Measurements from ENCODE around the gene FRMD5.

Gene FRMD5

DNA sequence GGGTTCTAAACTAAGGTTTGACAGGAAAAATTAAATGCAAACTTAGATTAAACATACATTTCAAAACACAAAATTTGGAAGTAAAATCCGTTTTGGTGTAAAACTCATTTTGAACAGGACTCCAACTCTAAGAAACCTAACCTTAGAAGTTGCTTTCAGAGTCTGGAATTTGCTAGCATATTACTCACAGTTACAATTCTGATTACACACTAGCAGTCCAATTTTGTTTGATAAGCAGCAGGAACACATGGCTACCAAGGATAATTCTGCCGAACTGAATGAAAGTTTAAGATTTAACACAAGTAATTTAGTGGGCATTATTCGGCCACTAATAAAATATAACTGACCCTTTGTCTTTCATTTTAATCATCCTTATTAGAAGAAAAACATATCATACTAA lies 49.6 kb downstream of the FRMD5 start:
- Mint-ChIP-seq H3K27ac (no peak overlapping the region), H3K27me3 (peaks cover 9% of the 10 kb centered on the region), H3K4me3 (no peak overlapping the region), H3K4me1 (no peaks in the 10 kb centered on the region), H3K9me3 (no peaks in the 10 kb centered on the region), H3K36me3 (ENCODE audit: low read depth) (no peaks in the 10 kb centered on the region)
- DNase-seq (no peak), ATAC-seq (no peak)

- H3K9me3 Mint-ChIP-seq, result no peaks in the 10 kb centered on the region
- H3K4me1 Mint-ChIP-seq, result no peaks in the 10 kb centered on the region
- no peak overlapping the region for H3K27ac Mint-ChIP-seq
- peaks cover 9% of the 10 kb centered on the region for H3K27me3 Mint-ChIP-seq
- no peak overlapping the region for H3K4me3 Mint-ChIP-seq
- no peak for DNase-seq
- no peak for ATAC-seq
- no peaks in the 10 kb centered on the region for H3K36me3 Mint-ChIP-seq (ENCODE audit: low read depth)
These were observed 50.1 kb downstream of the FRMD5 start for GRCh38 chr15:44144992-44145391.

DNA sequence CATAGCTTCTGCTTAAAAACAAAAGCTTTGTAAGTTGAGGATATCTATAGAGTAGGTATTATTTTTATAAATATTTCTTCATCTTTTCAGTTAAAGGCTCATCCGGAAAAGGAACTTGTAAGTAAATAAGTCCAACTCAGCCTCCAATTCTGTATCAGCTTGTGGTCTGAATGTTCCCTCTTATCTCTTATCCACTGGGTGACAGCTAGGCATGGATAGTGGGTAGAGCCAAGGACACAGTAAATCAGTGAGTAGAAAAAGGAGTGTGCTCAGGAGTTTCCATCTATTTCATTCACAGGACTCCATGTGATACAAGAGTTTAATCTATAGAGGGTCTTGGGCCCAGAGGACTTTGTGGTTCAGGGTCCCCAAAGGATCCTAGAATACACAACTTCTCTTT lies 50.9 kb downstream of the FRMD5 start:
- no peak for DNase-seq
- Mint-ChIP-seq H3K27me3 (peaks cover 9% of the 10 kb centered on the region), H3K4me1 (no peaks in the 10 kb centered on the region), H3K36me3 (ENCODE audit: low read depth) (no peaks in the 10 kb centered on the region), H3K9me3 (no peaks in the 10 kb centered on the region), H3K4me3 (no peak overlapping the region), H3K27ac (no peak overlapping the region)
- ATAC-seq, result no peak

DNA sequence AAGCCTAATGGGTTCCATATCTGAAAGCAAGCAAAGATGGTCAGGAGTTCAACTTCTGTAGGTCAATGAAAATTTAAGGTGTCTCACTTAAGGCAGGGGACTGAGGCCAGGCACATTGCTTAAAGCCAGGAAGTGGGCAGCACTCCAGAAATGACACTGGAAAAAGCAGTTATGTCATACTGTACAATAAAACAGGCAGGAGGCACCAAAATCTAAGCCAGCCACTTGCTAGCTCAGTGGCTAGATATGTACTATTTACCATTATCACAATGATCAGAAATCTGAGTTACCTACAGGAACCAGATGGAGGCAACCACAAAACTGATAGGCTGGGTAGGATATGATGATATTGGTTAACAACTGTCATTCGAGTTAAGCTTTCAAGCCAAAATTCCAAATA lies 57.3 kb downstream of the FRMD5 start:
- no peaks in the 10 kb centered on the region for H3K27me3 Mint-ChIP-seq
- no peaks in the 10 kb centered on the region for H3K36me3 Mint-ChIP-seq (ENCODE audit: low read depth)
- no peaks in the 10 kb centered on the region for H3K4me1 Mint-ChIP-seq
- no peak overlapping the region for H3K4me3 Mint-ChIP-seq
- ATAC-seq (no peak), DNase-seq (no peak)
- no peak overlapping the region for H3K27ac Mint-ChIP-seq
- no peaks in the 10 kb centered on the region for H3K9me3 Mint-ChIP-seq

DNA sequence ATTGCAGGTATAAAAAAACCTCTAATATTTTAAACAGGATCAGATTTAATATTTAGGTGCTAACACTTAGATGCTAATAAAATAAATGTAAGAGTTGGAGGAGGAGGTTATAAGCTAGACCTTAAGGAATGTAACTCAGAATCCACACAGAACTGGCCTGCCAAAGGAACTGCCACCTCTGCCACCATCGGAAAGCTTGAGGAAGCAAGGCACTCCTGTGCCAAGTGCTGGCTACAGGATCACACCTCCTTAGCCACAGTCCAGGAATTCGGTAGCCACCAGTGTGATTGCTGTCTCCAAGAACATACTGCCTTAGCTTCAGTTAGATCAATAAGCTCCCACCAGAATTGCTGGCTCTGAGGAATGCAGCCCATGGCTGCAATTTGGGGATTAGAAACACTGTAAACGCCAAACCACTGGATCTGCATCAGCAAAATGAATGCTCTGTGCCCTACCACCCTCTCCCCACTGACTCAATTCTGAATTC lies 58.0 kb downstream of the FRMD5 start:
- H3K9me3 Mint-ChIP-seq, result no peaks in the 10 kb centered on the region
- no peak overlapping the region for H3K27ac Mint-ChIP-seq
- DNase-seq (no peak), ATAC-seq (no peak)
- H3K36me3 Mint-ChIP-seq (ENCODE audit: low read depth), result no peaks in the 10 kb centered on the region
- peaks cover 5% of the 10 kb centered on the region for H3K27me3 Mint-ChIP-seq
- H3K4me3 Mint-ChIP-seq, result no peak overlapping the region
- no peaks in the 10 kb centered on the region for H3K4me1 Mint-ChIP-seq

- no peak overlapping the region for H3K27ac Mint-ChIP-seq
- H3K27me3 Mint-ChIP-seq, result peaks cover 12% of the 10 kb centered on the region
- no peak for DNase-seq
- no peaks in the 10 kb centered on the region for H3K36me3 Mint-ChIP-seq (ENCODE audit: low read depth)
- H3K4me3 Mint-ChIP-seq, result no peak overlapping the region
- H3K9me3 Mint-ChIP-seq, result no peaks in the 10 kb centered on the region
- no peaks in the 10 kb centered on the region for H3K4me1 Mint-ChIP-seq
- ATAC-seq, result no peak
These were observed 63.0 kb downstream of the FRMD5 start for GRCh38 chr15:44132057-44132456.

DNA sequence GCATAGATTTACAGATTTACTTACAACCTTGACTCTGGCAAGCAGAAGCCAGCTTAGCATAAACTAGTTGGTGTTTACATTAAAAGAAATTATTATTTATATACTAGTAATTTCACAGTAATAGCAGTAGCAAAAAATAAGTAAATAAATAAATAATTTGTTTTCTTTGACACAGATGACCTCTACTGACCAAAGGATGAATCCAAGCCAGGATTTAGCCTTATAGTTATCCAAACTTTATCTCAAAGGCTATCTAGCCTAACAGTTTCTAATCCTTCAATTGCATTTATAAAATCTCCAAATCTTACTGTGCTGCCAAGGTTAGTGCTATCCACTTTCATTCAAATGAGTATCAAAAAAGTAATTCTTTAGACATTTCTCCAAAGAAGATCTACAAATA lies 64.3 kb downstream of the FRMD5 start:
- H3K9me3 Mint-ChIP-seq, result no peaks in the 10 kb centered on the region
- no peaks in the 10 kb centered on the region for H3K4me1 Mint-ChIP-seq
- H3K27me3 Mint-ChIP-seq, result peaks cover 14% of the 10 kb centered on the region
- H3K27ac Mint-ChIP-seq, result no peak overlapping the region
- no peaks in the 10 kb centered on the region for H3K36me3 Mint-ChIP-seq (ENCODE audit: low read depth)
- no peak overlapping the region for H3K4me3 Mint-ChIP-seq
- no peak for DNase-seq
- ATAC-seq, result no peak

DNA sequence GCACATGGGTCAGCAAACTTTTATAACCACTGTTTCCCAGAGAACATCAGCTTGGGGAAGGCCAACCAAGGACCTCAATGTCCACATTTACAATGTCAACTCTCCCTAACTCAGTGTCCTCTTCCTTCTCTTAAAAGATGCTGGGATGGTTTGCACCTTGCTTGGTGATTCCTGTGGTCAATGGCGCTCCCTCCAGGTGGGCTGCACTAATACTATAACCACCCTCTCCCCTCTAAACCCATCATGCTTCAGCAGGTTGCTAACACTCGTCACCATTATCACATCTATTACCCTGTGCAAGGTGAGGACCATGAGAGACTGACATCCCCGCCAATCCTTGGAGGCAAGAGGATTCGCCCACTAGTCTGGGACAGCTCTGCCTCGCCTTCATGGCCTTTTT lies 65.2 kb downstream of the FRMD5 start:
- no peaks in the 10 kb centered on the region for H3K9me3 Mint-ChIP-seq
- H3K27me3 Mint-ChIP-seq, result peaks cover 19% of the 10 kb centered on the region
- ATAC-seq, result no peak
- no peaks in the 10 kb centered on the region for H3K36me3 Mint-ChIP-seq (ENCODE audit: low read depth)
- H3K4me3 Mint-ChIP-seq, result no peak overlapping the region
- no peaks in the 10 kb centered on the region for H3K4me1 Mint-ChIP-seq
- no peak for DNase-seq
- no peak overlapping the region for H3K27ac Mint-ChIP-seq

DNA sequence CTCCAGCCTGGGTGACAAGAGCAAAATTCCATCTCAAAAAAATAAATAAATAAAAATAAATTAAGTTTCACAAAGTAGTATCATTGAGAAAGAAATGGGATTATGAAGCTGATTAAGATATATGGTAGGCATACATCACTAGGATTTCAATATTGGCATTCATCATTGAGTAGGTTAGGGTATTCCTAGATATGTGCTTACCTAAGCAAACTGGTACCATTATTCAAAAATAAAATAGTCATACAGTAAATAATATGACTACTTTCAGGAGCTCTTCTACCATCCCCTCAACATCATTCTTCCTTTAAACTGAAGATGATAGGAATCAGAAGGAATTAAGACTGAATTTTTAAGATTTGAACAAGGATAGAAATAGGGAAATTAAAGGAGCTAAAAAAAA lies 66.6 kb downstream of the FRMD5 start:
- DNase-seq (no peak), ATAC-seq (no peak)
- Mint-ChIP-seq H3K9me3 (no peaks in the 10 kb centered on the region), H3K4me1 (no peaks in the 10 kb centered on the region), H3K27ac (no peak overlapping the region), H3K4me3 (no peak overlapping the region), H3K36me3 (ENCODE audit: low read depth) (no peaks in the 10 kb centered on the region), H3K27me3 (peaks cover 21% of the 10 kb centered on the region)

DNA sequence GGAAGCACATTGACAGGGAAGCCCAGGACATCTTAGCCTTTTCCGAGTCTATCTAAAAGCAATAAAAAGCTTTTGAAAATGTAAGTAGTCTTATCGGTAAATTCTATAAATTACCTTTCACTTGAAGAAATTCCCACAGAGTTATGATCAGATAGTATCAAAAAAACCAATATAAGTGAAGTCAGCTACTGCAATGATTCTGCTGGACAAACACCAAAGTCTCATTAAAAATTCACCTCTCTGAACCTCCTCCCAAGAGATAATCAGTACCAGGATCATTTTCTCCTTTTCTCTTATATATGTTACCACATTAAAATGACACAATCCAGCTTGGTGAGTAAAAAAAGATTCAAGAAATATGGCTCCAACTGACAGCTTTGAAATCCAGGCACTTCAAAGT lies 69.2 kb downstream of the FRMD5 start:
- DNase-seq (no peak), ATAC-seq (no peak)
- Mint-ChIP-seq H3K4me3 (no peak overlapping the region), H3K4me1 (no peaks in the 10 kb centered on the region), H3K27me3 (peaks cover 14% of the 10 kb centered on the region), H3K9me3 (no peaks in the 10 kb centered on the region), H3K27ac (no peak overlapping the region), H3K36me3 (ENCODE audit: low read depth) (no peaks in the 10 kb centered on the region)

- Mint-ChIP-seq H3K27ac (no peak overlapping the region), H3K9me3 (no peaks in the 10 kb centered on the region), H3K27me3 (peaks cover 9% of the 10 kb centered on the region), H3K4me1 (no peaks in the 10 kb centered on the region), H3K4me3 (no peak overlapping the region), H3K36me3 (ENCODE audit: low read depth) (no peaks in the 10 kb centered on the region)
- ATAC-seq (no peak), DNase-seq (no peak)
These were observed 92.3 kb downstream of the FRMD5 start for GRCh38 chr15:44102675-44103254.

- Mint-ChIP-seq H3K27me3 (peaks cover 9% of the 10 kb centered on the region), H3K9me3 (no peaks in the 10 kb centered on the region), H3K4me1 (no peaks in the 10 kb centered on the region), H3K27ac (no peak overlapping the region), H3K4me3 (no peak overlapping the region), H3K36me3 (ENCODE audit: low read depth) (no peaks in the 10 kb centered on the region)
- DNase-seq, result no peak
- no peak for ATAC-seq
These were observed 93.1 kb downstream of the FRMD5 start for GRCh38 chr15:44101944-44102343.

- no peaks in the 10 kb centered on the region for H3K9me3 Mint-ChIP-seq
- H3K4me3 Mint-ChIP-seq, result no peak overlapping the region
- no peak overlapping the region for H3K27ac Mint-ChIP-seq
- DNase-seq (no peak), ATAC-seq (no peak)
- H3K27me3 Mint-ChIP-seq, result peaks cover 9% of the 10 kb centered on the region
- H3K4me1 Mint-ChIP-seq, result no peaks in the 10 kb centered on the region
- no peaks in the 10 kb centered on the region for H3K36me3 Mint-ChIP-seq (ENCODE audit: low read depth)
These were observed 93.8 kb downstream of the FRMD5 start for GRCh38 chr15:44101286-44101685.

- H3K4me1 Mint-ChIP-seq, result no peaks in the 10 kb centered on the region
- H3K9me3 Mint-ChIP-seq, result no peaks in the 10 kb centered on the region
- DNase-seq (no peak), ATAC-seq (no peak)
- H3K27me3 Mint-ChIP-seq, result peaks cover 7% of the 10 kb centered on the region
- H3K4me3 Mint-ChIP-seq, result no peak overlapping the region
- no peaks in the 10 kb centered on the region for H3K36me3 Mint-ChIP-seq (ENCODE audit: low read depth)
- H3K27ac Mint-ChIP-seq, result no peak overlapping the region
These were observed 95.4 kb downstream of the FRMD5 start for GRCh38 chr15:44099671-44100070.

DNA sequence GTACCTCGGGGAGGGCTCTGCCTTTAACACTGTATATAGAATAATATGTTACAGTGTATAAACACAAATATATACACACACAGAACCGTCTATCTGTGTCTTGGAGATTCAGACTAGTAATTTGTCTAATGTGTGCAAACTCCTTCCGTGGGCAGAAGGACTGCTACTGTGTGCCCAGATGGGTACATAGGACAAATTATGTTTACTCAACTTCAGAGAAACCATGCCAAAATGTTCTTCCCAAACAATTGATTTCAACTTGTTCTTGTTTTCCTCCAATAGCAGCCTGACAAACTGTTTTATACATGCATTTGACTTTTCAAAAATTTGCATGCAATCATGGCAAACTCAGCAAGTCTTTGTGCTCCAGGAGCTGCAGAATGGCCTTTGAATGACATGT lies 97.5 kb downstream of the FRMD5 start:
- Mint-ChIP-seq H3K36me3 (ENCODE audit: low read depth) (no peaks in the 10 kb centered on the region), H3K4me3 (no peak overlapping the region), H3K27me3 (peaks cover 5% of the 10 kb centered on the region), H3K9me3 (no peaks in the 10 kb centered on the region), H3K27ac (no peak overlapping the region), H3K4me1 (no peaks in the 10 kb centered on the region)
- no peak for ATAC-seq
- no peak for DNase-seq

DNA sequence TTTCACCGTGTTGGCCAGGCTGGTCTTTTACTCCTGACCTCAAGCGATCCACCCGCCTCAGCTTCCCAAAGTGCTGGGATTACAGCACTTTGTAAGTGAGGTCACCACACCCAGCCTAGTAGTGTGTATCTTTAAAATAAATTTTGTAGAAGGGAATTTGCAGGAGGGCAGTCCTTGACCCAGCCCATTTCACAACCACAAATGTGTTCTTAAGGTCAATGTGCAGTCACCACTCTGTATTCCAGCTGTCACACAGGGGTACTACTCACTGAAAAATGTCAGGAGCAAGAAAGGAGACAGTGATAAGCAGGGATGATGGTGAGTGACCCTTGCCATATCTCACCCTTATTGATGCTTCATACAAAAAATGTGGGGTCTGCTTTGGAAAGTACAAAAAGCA lies 98.5 kb downstream of the FRMD5 start:
- H3K4me1 Mint-ChIP-seq, result no peaks in the 10 kb centered on the region

More for the DNA sequence above, 98.5 kb downstream of the FRMD5 start:
- H3K27ac Mint-ChIP-seq, result no peak overlapping the region
- ATAC-seq (no peak), DNase-seq (no peak)
- peaks cover 8% of the 10 kb centered on the region for H3K27me3 Mint-ChIP-seq
- H3K9me3 Mint-ChIP-seq, result no peaks in the 10 kb centered on the region
- H3K4me3 Mint-ChIP-seq, result no peak overlapping the region
- no peaks in the 10 kb centered on the region for H3K36me3 Mint-ChIP-seq (ENCODE audit: low read depth)

Measured in activated naive CD8-positive, alpha-beta T cell treated with anti-CD3 and anti-CD28 coated beads, Interleukin-2, amount 50 U/mL, for 24 hours (primary cell).